GM18505 (cell line): ENCODE results near the gene CDH13.

Experiments used
- ATAC-seq: cut with Tn5 transposase; IDR thresholded peaks from one replicate; pipeline ENCODE4 v1.9.1; 2021; ENCODE audit not compliant: unreplicated experiment
- POLR2A ChIP-seq: IDR thresholded peaks from 4 replicates; pipeline ENCODE4 v1.6.1; 2011; ENCODE audit warnings: borderline replicate concordance; ENCODE audit not compliant: insufficient read depth, insufficient read length; ENCODE audit errors: extremely low read depth

Gene CDH13

DNA sequence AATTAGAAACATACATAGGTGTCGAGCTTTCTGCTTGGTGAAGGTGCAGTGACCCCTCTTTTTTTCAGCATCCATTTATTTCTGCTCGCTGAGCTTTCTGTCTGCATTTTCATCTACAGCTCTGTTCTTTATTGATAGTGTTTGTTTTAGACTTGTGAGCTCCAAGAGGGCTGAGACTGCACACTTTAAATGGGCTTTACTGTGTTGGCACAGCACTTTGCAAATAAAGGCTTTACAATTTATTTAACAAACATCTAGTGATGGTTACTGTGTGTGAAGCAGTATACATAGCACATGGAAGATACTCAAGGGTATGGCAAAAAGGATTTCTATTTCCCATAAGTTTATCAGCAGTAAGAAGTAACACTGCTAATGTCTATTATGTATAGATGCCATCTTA lies 617.3 kb downstream of the CDH13 start:
- no peak for ATAC-seq
- TF ChIP-seq POLR2A, result no peak

GRCh38 chr16:83245061-83245460 lies 618.3 kb downstream of the CDH13 start:
- ATAC-seq, result no peak
- TF ChIP-seq POLR2A, result no peak

- no peak for ATAC-seq
- TF ChIP-seq POLR2A, result no peak
Measured at GRCh38 chr16:83247767-83248372, 621.1 kb downstream of the CDH13 start.

GRCh38 chr16:83248735-83249463 lies 622.1 kb downstream of the CDH13 start:
- TF ChIP-seq POLR2A, result no peak
- ATAC-seq, result no peak

DNA sequence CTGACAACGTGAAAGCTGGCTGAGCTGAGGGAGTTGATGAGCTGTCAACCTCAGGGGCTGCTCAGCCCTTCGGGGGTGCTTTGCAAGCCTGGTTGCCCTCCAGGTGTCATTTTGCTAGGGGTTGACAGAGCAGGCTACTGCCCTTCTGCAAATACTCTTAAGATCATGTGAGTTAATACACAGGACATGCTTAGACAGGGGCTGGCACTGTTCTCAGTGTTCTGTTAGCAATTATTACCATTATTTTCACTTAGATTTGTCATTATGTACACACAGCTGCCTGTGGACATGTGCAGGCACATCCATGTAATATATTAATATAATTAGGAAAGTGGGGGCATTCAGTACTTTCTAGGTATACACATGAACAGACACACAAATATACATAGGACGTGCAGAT lies 626.8 kb downstream of the CDH13 start:
- no peak for ATAC-seq
- no peak for TF ChIP-seq POLR2A

DNA sequence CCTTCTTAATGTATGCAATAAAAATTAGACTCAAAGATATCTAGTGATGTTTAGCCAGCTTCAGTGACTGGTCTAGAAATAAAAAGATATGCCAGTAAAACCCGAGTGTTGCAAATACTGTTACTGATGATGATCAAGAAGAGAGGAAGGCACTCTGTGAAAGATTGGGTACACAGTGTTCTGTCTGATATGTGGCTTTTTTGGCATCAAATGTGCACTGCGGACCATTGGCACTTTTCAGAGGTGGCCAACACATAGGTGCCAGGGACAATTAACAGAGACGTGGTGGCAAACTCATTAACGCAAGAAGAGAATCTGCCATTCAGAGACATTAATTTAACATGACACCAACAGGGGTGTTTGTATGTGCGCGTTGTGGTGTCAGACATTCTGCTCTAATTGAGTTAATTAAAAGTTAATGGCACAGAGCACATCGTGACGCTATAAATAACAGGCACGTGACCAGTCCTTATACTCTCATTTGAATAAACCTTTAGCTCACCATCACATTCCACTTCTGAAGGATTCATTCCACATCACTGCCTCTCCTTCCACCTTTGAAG lies 631.7 kb downstream of the CDH13 start:
- ATAC-seq, result no peak
- TF ChIP-seq POLR2A, result no peak

DNA sequence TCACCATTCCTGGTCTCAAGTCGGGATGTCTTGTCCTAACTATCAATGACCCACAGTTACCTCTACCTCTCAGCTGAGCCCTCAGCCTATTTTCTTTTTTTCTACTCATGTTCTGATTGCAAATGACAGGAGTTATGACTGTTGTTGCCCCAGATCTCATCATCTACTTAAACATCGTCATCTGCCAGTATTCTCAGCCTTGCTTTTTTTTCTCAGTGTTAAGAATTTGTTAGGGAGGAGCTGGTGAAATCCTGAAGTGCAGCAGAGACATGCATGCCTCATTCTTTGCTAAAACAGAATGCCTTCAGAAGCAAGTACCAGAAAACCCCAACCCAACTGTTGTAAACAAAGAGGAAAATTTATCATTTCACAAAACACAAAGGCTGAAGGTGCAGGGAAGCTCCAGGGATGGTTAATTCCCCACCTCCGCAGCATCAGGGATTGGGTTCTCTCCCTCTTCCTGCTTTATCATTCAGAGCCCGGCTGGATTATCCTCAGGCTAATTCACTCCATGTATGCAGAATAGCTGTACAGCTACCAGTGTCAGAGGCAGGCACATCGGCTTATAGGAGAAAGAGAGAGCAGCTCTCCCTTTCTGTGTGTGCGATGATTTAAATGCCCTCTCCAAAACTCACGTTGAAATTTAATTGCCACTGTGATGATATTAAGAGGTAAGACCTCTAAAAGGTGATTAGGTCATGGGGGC lies 640.2 kb downstream of the CDH13 start:
- no peak for ATAC-seq
- TF ChIP-seq POLR2A, result no peak

- no peak for ATAC-seq
- no peak for TF ChIP-seq POLR2A
Measured at GRCh38 chr16:83268169-83268568, 641.4 kb downstream of the CDH13 start.

- TF ChIP-seq POLR2A, result no peak
- no peak for ATAC-seq
Measured at GRCh38 chr16:83269048-83269447, 642.3 kb downstream of the CDH13 start.

DNA sequence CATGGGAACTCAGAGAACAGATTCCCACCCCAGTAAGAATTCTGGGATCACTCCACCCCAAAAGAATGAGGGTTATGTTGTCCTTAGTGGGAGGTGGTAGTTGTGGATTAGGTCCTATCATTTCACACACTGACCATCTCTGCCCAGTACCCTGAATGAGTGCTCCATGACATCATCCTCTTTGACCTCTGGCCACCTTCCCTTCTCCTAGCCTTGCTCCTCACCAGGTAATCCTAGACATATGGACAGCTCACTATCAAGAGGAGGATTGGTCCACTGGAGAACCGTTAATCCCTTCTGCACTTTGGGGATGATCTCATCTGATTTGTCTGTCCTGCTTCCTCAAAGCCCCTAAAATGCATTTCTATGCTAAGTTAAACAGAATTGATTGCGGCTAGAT lies 642.8 kb downstream of the CDH13 start:
- no peak for TF ChIP-seq POLR2A
- no peak for ATAC-seq

DNA sequence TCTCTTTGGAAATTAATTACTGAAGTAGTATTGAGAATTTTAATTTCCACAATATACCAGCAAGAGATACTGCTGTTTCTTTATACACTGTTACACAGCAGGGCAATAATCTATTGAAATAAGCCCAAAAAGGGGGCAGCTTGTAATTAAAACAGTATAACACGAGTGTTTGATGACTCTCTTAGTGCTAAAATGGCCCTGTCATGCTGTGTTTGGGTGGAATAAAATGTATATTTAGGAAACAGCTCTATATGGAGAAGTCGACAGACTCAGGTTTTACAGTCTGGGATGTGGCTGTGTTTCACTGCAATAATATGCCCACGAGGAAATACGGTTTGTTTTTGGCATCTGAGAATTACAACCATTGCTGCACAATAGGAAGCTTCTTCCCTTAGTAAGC lies 643.3 kb downstream of the CDH13 start:
- no peak for ATAC-seq
- no peak for TF ChIP-seq POLR2A

GRCh38 chr16:83270640-83271039 lies 643.9 kb downstream of the CDH13 start:
- TF ChIP-seq POLR2A, result no peak
- no peak for ATAC-seq

DNA sequence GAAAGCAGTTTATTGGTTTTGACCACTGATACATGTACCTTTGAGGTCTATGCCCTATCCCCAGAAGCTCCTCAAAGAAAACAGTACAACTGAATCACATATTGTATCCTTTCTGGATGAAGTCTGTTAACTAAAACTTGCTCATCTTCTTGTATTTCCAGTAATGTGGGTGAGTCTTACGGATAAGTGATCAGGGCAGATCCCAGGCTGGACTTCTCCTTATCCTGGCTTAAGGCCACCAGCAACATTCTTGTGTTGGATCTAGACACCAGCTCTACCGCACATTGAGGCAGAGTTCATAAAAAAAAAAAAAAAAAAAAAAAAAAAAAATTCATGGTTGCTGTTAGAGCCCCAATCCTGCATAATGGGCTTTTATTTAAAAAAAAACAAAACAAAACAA lies 644.4 kb downstream of the CDH13 start:
- ATAC-seq, result no peak
- TF ChIP-seq POLR2A, result no peak
